SK-N-SH (cell line): ENCODE results near the gene CTBP2. TPM values are rescaled to one million over a fixed set of nuclear protein-coding genes. Genes with fewer than 3 reads are reported as not detected.
A peak's percentile ranks its signal among the peaks of the same experiment; 100 is the strongest.

Experiments
- CTCF ChIA-PET: fragments of 300-600, 350-600 bp; formaldehyde crosslinking; extraction: SDS; loops from one replicate; lab custom pipeline; 2021; lab: Yijun Ruan, JAX
- POLR2A ChIA-PET: fragments of 350-600 bp; sonication (Branson Sonifier 250); formaldehyde crosslinking; extraction: SDS; loops from one replicate; lab custom pipeline; 2020; ENCODE audit warnings: antibody characterized with exemption, inconsistent platforms; lab: Yijun Ruan, JAX
- DNase-seq: peaks from one replicate; pipeline ENCODE4 v3.0.0; 2012
- H2AFZ ChIP-seq: fragments of 200-600 bp; sonication (generic); 2 replicates; pipeline ENCODE4 v1.8.1; 2016; ENCODE audit warnings: antibody characterized with exemption, mild to moderate bottlenecking, low read depth
- H3F3A ChIP-seq: fragments of 200-600 bp; sonication (generic); replicated peaks from 2 replicates; pipeline ENCODE3; 2016; ENCODE audit warnings: antibody characterized with exemption, mild to moderate bottlenecking; ENCODE audit not compliant: insufficient read depth
- H3K27ac ChIP-seq, 2 experiments: fragments of 200-500 bp in 1 of 2; fragments of 200-600 bp in 1 of 2; sonication (Bioruptor generic) in 1 of 2; sonication (generic), shearing (Covaris generic) in 1 of 2; 2 replicates each; pipeline versions ENCODE4 v1.5.1 to v1.6.1; 2014 to 2016; ENCODE audit warnings: low read depth in 2 of 2, inconsistent platforms in 1 of 2, low read length in 1 of 2, mild to moderate bottlenecking in 1 of 2, mixed read lengths in 1 of 2
- H3K27me3 ChIP-seq: fragments of 200-600 bp; sonication (generic), shearing (Covaris generic); 2 replicates; pipeline ENCODE4 v1.6.1; 2016; ENCODE audit warnings: mixed run types; ENCODE audit not compliant: insufficient read depth
- H3K36me3 ChIP-seq, 2 experiments: fragments of 200-500 bp in 1 of 2; fragments of 200-600 bp in 1 of 2; sonication (Bioruptor generic) in 1 of 2; sonication (generic) in 1 of 2; replicated peaks in 1 of 2; 2 replicates each; pipeline versions ENCODE3 to v1.5.1; 2014 to 2016; ENCODE audit warnings: low read length in 1 of 2, mild to moderate bottlenecking in 1 of 2; ENCODE audit not compliant: insufficient read depth in 2 of 2, control insufficient read depth in 1 of 2
- H3K4me1 ChIP-seq, 2 experiments: fragments of 200-500 bp in 1 of 2; fragments of 200-600 bp in 1 of 2; sonication (Bioruptor generic) in 1 of 2; sonication (generic), shearing (Covaris generic) in 1 of 2; 2 replicates each; pipeline versions ENCODE4 v1.5.1 to v1.6.1; 2014 to 2016; ENCODE audit warnings: low read depth in 1 of 2, low read length in 1 of 2, mixed run types in 1 of 2; ENCODE audit not compliant: insufficient read depth in 2 of 2, control insufficient read depth in 1 of 2
- H3K4me2 ChIP-seq: fragments of 200-600 bp; sonication (generic), shearing (Covaris generic); 2 replicates; pipeline ENCODE4 v1.6.1; 2017; ENCODE audit warnings: mixed run types
- H3K4me3 ChIP-seq, 2 experiments: fragments of 200-500 bp in 1 of 2; fragments of 200-600 bp in 1 of 2; sonication (Bioruptor generic) in 1 of 2; sonication (generic), shearing (Covaris generic) in 1 of 2; 2 replicates each; pipeline versions ENCODE4 v1.5.1 to v1.8.1; 2014 to 2016; ENCODE audit warnings: low read depth in 2 of 2, inconsistent platforms in 1 of 2, low read length in 1 of 2, mild to moderate bottlenecking in 1 of 2, mixed read lengths in 1 of 2, moderate library complexity in 1 of 2
- H3K79me2 ChIP-seq: fragments of 200-600 bp; sonication (generic); 2 replicates; pipeline ENCODE4 v1.8.1; 2017; ENCODE audit warnings: mild to moderate bottlenecking; ENCODE audit not compliant: insufficient read depth
- H3K9ac ChIP-seq: fragments of 200-600 bp; sonication (generic); 2 replicates; pipeline ENCODE4 v1.6.1; 2017; ENCODE audit warnings: mixed run types
- H3K9me2 ChIP-seq: fragments of 200-600 bp; sonication (generic); 2 replicates; pipeline ENCODE4 v1.6.1; 2017; ENCODE audit warnings: mixed run types
- H3K9me3 ChIP-seq: fragments of 200-600 bp; sonication (generic); 2 replicates; pipeline ENCODE4 v1.6.1; 2017; ENCODE audit warnings: mixed run types, mild to moderate bottlenecking, moderate library complexity
- H4K20me1 ChIP-seq: fragments of 200-600 bp; sonication (generic); 2 replicates; pipeline ENCODE4 v1.6.1; 2017; ENCODE audit warnings: mild to moderate bottlenecking, mixed run types; ENCODE audit not compliant: insufficient read depth
- CTCF ChIP-seq: fragments of 200-600 bp; sonication (generic); IDR thresholded peaks from 2 replicates; pipeline ENCODE4 v1.6.1; 2017; ENCODE audit warnings: antibody characterized with exemption, mild to moderate bottlenecking, moderate library complexity
- EP300 ChIP-seq, 2 experiments: IDR thresholded peaks; 2 replicates each; pipeline versions ENCODE4 v1.4.0 to v1.6.1; 2012; ENCODE audit warnings: borderline replicate concordance in 1 of 2, low read depth in 1 of 2, low read length in 1 of 2
- FOSL2 ChIP-seq: IDR thresholded peaks from 2 replicates; pipeline ENCODE4 v1.4.0; 2012; ENCODE audit warnings: low read depth, mild to moderate bottlenecking, moderate library complexity, borderline replicate concordance
- FOXM1 ChIP-seq: IDR thresholded peaks from 2 replicates; pipeline ENCODE4 v1.4.0; 2012; ENCODE audit warnings: low read depth, mild to moderate bottlenecking
- JUND ChIP-seq: IDR thresholded peaks from 2 replicates; pipeline ENCODE4 v1.4.0; 2012
- MEF2A ChIP-seq: IDR thresholded peaks from 2 replicates; pipeline ENCODE4 v1.4.0; 2012; ENCODE audit warnings: low read depth, borderline replicate concordance
- NRF1 ChIP-seq: IDR thresholded peaks from 2 replicates; pipeline ENCODE4 v1.6.1; 2012; ENCODE audit warnings: low read depth, mild to moderate bottlenecking, low read length
- RCOR1 ChIP-seq: fragments of 150-350 bp; IDR thresholded peaks from 2 replicates; pipeline ENCODE4 v1.6.1; 2017; ENCODE audit warnings: antibody characterized with exemption, low read length
- RFX5 ChIP-seq: IDR thresholded peaks from 2 replicates; pipeline ENCODE4 v1.6.1; 2012; ENCODE audit warnings: mild to moderate bottlenecking, improper control_type of control experiment, low read length
- RXRA ChIP-seq: IDR thresholded peaks from 2 replicates; pipeline ENCODE4 v1.4.0; 2012; ENCODE audit warnings: low read depth, mild to moderate bottlenecking, borderline replicate concordance
- TAF1 ChIP-seq: IDR thresholded peaks from 2 replicates; pipeline ENCODE4 v1.6.1; 2012; ENCODE audit warnings: low read depth, mild to moderate bottlenecking, low read length, moderate library complexity, borderline replicate concordance
- TCF12 ChIP-seq: IDR thresholded peaks from 2 replicates; pipeline ENCODE4 v1.4.0; 2012
- USF1 ChIP-seq: IDR thresholded peaks from 2 replicates; pipeline ENCODE4 v1.4.0; 2012; ENCODE audit warnings: low read depth, borderline replicate concordance
- ZBTB33 ChIP-seq: IDR thresholded peaks from 2 replicates; pipeline ENCODE4 v1.4.0; 2012; ENCODE audit warnings: low read depth, borderline replicate concordance
- WGBS: methylation state at CpG from one replicate; pipeline ENCODE4 v1.1.6; 2017; ENCODE audit warnings: low lambda C conversion rate; 5-methylcytosine and 5-hydroxymethylcytosine counted together
- polyA plus RNA-seq, 3 experiments: library from polyadenylated mRNA; depleted of rRNA; stranded (reverse); fragments of >200 nt; gene quantifications; 2 replicates each; pipeline ENCODE4 v1.2.3, GENCODE V29; 2012
- TF ChIP-seq, protein P1 (sequence below): fragments of 150-350 bp; IDR thresholded peaks from 2 replicates; pipeline ENCODE4 v1.6.1; 2017; ENCODE audit warnings: antibody characterized with exemption, low read length, low read depth, borderline replicate concordance
- TF ChIP-seq, protein P2 (sequence below): fragments of 150-350 bp; IDR thresholded peaks from 2 replicates; pipeline ENCODE4 v1.6.1; 2016; ENCODE audit warnings: mild to moderate bottlenecking, low read depth, low read length
- TF ChIP-seq, protein P3 (sequence below): IDR thresholded peaks from 2 replicates; pipeline ENCODE4 v1.6.1; 2012; ENCODE audit warnings: mild to moderate bottlenecking, low read depth, low read length, moderate library complexity

Gene CTBP2
- polyA plus RNA-seq, 1 of the 3 experiments (the other 2 are of a cell fraction): 69.7 TPM

DNA sequence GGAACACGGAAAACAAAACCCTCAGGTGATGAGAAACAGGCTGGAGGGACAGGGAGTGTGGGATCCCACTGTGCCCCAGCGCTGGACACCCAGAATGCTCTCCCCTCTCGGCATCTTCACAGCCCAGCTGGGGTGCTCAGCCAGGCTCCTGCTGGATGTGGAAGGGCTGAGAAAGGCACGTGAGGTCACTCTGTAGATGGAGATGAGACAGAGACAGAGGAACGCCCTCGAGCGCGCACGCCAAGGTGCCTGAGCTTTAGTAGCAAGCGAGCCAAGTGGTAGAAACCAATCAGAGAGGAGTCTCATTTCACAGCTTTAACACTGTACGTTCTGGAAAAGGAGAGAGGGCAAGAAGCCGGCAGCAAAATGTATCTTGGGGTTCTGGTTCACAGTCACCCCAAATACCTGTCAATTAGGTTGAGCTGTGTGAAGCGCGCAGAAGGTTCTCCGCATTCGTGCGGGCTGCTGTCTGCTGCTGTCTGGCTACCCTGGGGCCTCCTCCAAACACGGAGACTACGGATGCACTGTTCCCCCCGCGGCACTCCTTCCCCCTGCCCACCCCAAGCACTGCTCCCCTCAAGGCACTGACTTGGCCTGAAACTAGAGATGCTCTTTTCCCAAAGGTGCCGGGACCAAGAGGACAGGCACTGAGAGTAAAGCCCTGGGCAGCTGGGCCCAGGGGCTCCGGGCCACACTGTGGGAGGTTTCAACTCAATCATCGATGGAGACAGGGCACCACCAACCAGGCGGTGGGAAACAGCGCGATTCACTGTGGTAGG, 127.0 kb downstream of the CTBP2 start:
- DNase-seq: no peak
- Histone ChIP-seq H3K4me3 (no peak overlapping the region), H2AFZ (no peak overlapping the region), H3K9me2 (no peaks in the 10 kb centered on the region), H3K27ac (peak overlapping the region in 1 of 2 experiments; percentile 40; a peak in 1 of 4 replicates), H3K36me3 (peaks cover 0 to 19% of the 10 kb centered on the region in 2 experiments), H3K4me1 (peaks cover 41 to 80% of the 10 kb centered on the region in 2 experiments), H4K20me1 (peaks cover 57% of the 10 kb centered on the region), H3K9ac (no peak overlapping the region), H3K9me3 (no peaks in the 10 kb centered on the region), H3K79me2 (peaks cover 90% of the 10 kb centered on the region), H3K4me2 (no peak overlapping the region), H3K27me3 (no peaks in the 10 kb centered on the region), H3F3A (peaks cover 20% of the 10 kb centered on the region)
- no peak for TF ChIP-seq TCF12
- TF ChIP-seq RFX5: no peak
- no peak for TF ChIP-seq FOSL2
- no peak for TF ChIP-seq MEF2A
- no peak for TF ChIP-seq NRF1
- no peak for TF ChIP-seq FOXM1
- no peak for TF ChIP-seq USF1
- no peak for TF ChIP-seq RCOR1
- TF ChIP-seq EP300 (IDR thresholded peaks at IDR 0.05; ENCODE audit: borderline replicate concordance in 1 of 2, low read depth in 1 of 2, low read length in 1 of 2): no peak
- TF ChIP-seq, protein P1, sequence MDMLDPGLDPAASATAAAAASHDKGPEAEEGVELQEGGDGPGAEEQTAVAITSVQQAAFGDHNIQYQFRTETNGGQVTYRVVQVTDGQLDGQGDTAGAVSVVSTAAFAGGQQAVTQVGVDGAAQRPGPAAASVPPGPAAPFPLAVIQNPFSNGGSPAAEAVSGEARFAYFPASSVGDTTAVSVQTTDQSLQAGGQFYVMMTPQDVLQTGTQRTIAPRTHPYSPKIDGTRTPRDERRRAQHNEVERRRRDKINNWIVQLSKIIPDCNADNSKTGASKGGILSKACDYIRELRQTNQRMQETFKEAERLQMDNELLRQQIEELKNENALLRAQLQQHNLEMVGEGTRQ: no peak
- TF ChIP-seq ZBTB33: no peak
- no peak for TF ChIP-seq JUND
- TF ChIP-seq, protein P2, sequence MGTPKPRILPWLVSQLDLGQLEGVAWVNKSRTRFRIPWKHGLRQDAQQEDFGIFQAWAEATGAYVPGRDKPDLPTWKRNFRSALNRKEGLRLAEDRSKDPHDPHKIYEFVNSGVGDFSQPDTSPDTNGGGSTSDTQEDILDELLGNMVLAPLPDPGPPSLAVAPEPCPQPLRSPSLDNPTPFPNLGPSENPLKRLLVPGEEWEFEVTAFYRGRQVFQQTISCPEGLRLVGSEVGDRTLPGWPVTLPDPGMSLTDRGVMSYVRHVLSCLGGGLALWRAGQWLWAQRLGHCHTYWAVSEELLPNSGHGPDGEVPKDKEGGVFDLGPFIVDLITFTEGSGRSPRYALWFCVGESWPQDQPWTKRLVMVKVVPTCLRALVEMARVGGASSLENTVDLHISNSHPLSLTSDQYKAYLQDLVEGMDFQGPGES: no peak
- TF ChIP-seq TAF1: no peak
- TF ChIP-seq, protein P3, sequence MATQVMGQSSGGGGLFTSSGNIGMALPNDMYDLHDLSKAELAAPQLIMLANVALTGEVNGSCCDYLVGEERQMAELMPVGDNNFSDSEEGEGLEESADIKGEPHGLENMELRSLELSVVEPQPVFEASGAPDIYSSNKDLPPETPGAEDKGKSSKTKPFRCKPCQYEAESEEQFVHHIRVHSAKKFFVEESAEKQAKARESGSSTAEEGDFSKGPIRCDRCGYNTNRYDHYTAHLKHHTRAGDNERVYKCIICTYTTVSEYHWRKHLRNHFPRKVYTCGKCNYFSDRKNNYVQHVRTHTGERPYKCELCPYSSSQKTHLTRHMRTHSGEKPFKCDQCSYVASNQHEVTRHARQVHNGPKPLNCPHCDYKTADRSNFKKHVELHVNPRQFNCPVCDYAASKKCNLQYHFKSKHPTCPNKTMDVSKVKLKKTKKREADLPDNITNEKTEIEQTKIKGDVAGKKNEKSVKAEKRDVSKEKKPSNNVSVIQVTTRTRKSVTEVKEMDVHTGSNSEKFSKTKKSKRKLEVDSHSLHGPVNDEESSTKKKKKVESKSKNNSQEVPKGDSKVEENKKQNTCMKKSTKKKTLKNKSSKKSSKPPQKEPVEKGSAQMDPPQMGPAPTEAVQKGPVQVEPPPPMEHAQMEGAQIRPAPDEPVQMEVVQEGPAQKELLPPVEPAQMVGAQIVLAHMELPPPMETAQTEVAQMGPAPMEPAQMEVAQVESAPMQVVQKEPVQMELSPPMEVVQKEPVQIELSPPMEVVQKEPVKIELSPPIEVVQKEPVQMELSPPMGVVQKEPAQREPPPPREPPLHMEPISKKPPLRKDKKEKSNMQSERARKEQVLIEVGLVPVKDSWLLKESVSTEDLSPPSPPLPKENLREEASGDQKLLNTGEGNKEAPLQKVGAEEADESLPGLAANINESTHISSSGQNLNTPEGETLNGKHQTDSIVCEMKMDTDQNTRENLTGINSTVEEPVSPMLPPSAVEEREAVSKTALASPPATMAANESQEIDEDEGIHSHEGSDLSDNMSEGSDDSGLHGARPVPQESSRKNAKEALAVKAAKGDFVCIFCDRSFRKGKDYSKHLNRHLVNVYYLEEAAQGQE: no peak
- no peak for TF ChIP-seq CTCF
- no peak for TF ChIP-seq RXRA
- WGBS: 92% methylated on average over 23 of the region's 27 CpGs
- ChIA-PET POLR2A (no interaction called here), CTCF (interaction anchor here (1.5 to 7.9 kb wide), 4 partner anchors 15 to 40 kb away, joined by 5 to 70 read pairs (median 15); no protein-coding TSS in a partner anchor)
